GM18508 (cell line): ENCODE data around the gene SV2B.

ENCODE experiments used
- ATAC-seq: cut with Tn5 transposase; IDR thresholded peaks from one replicate; pipeline ENCODE4 v1.9.1; 2021; ENCODE audit warnings: moderate number of reproducible peaks; ENCODE audit not compliant: insufficient read depth, unreplicated experiment

Gene SV2B

GRCh38 chr15:91224755-91225380 is 124.8 kb downstream of the SV2B start:
- no peak for ATAC-seq

GRCh38 chr15:91225741-91226140 is 125.7 kb downstream of the SV2B start:
- no peak for ATAC-seq

DNA sequence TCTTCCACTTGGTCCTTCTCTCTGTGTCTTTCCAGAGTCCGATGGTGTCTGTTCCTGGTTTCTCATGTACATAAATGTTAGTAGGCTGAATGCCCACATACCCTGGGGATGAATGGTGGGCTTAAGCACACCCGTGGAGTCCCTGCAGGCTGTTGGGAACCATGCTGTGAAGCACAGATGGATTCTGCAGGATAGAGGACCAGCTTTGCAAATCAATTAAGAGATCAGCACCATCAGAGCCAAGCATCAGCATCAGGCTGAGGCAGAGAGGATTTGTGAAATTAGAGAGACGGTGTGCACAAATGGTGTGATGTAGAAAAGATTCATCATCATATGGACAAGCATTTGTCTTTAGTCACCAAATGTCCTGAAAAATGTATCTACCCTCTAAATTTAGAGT is 127.1 kb downstream of the SV2B start:
- ATAC-seq: no peak

GRCh38 chr15:91227766-91228165 is 127.7 kb downstream of the SV2B start:
- ATAC-seq: no peak

GRCh38 chr15:91228383-91228782 is 128.3 kb downstream of the SV2B start:
- no peak for ATAC-seq

- ATAC-seq: no peak
These were observed 128.8 kb downstream of the SV2B start for GRCh38 chr15:91228890-91229289.

DNA sequence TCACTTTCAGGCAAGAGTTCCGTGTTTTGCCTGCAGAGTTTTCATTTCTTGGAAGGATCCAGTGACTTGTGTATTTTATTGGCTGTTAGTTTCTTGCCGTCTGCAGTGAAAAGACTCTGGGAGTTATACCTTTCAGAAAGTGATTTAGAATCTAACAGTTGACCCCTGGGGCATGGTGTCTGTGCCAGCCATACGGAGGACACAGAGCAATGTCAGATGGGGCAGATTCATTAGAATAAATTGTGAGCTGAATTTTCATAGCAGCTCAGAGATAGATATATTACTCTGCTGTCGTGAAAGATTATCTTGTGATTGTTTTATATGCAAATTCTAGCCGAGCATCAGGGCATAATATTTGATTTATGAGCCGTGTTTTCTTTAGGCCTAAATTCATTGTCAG is 131.6 kb downstream of the SV2B start:
- no peak for ATAC-seq

- ATAC-seq: no peak
These were observed 134.7 kb downstream of the SV2B start for GRCh38 chr15:91234759-91235158.

- no peak for ATAC-seq
These were observed 135.3 kb downstream of the SV2B start for GRCh38 chr15:91235376-91235775.

GRCh38 chr15:91237445-91237844 is 137.4 kb downstream of the SV2B start:
- no peak for ATAC-seq

- ATAC-seq: no peak
These were observed 138.8 kb downstream of the SV2B start for GRCh38 chr15:91238644-91239425.

DNA sequence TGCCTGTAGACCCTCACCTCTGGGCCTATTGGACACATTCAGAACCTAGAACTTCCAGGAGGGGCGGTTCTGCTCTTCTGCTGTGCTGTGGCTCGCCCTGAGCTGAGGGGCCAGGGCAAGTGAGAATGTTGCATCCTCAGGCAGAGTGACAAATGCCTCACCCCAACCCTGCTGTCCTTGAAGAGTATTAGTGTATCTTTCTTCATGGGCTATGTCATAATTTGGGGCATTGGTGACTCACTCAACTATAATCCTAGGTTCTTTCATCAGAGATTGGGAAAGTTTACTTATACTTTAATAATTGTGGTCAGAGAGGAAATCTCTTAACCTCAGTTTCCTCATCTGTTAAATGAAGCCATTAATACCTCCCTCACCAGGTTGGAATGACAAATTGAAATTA is 143.8 kb downstream of the SV2B start:
- ATAC-seq: no peak

- no peak for ATAC-seq
These were observed 144.9 kb downstream of the SV2B start for GRCh38 chr15:91244919-91245318.

DNA sequence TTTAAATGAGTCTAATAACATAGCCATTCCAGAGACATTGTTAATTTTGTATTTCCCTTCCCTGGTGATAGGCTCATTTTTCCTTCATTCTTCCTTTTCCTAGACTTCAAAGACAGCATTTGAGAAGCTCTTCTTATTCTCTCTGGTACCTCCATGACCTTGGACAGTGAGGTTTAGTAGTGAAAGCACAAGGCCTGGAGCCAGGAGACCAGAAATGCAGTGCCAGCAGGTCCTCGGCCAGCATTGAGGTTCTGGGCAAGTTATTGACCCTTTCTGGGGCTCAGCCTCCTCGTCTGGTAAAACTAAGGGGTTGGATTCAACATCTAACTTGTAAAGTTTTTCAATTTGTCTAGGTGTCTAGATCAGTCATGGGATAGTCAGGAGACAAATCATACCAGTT is 146.9 kb downstream of the SV2B start:
- ATAC-seq: no peak

GRCh38 chr15:91249591-91249990 is 149.5 kb downstream of the SV2B start:
- no peak for ATAC-seq

- no peak for ATAC-seq
These were observed 152.3 kb downstream of the SV2B start for GRCh38 chr15:91252322-91252721.

GRCh38 chr15:91252756-91253155 is 152.7 kb downstream of the SV2B start:
- no peak for ATAC-seq

DNA sequence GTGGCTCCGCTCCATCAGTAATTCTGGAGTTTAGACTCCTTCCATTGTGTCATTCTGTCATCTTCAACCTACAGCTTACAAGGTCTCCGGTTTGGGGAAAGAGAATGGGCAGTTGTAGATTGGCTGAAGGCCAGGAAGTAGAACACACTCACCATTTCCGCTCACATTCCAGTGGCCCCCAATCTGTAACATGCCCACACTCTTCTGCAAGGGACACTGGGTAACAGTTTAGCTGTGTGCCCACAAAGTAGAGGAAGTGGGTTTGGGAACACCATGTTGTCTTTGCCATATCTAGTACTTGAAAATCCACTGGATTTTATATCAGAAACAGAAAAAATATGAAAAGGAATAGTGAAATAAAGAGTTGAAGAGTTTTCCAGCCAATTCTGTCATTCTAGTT is 153.5 kb downstream of the SV2B start:
- ATAC-seq: no peak

DNA sequence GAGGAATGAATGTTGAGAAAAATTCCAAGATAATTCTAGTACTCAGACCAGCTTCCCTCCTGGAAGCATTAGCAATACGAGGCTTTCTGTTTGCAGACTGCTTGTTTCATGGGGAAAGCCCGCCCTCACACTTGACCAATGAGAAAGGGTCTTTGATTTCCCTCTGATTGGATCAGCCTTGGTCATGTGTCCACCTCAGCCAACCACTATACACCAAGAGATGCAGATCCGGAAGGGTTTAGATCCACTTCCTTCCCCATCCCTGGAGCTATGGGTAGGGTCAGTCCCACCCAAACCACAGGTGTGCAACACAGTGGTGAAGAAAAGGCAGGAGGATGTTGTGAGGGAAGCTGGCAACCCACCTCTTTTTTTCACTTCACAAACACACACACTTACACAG is 154.7 kb downstream of the SV2B start:
- ATAC-seq: no peak

DNA sequence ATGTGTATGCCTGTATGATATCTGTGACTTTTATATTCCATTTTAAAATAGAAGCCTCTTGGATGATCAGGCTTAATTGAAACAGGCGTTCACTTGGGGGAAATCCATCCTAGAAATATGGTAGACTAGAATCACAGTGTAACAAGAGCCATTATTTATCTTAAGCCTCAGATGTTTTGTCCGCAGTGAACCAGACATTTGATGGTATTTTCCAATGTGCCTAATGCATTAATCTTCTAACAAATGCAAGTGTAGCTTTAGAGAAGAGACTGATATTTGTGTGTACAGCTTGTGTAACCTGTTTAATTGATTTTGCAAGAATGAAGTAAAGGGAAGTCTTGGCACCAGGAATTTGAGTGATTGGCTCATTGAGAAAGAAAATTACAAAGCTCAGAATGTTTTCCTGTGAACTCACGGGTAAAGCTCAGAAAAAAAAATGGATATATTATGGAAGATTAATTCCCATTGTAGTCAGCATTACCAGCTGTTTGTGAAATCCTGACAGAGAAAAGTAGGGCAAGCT is 155.7 kb downstream of the SV2B start:
- ATAC-seq: no peak

DNA sequence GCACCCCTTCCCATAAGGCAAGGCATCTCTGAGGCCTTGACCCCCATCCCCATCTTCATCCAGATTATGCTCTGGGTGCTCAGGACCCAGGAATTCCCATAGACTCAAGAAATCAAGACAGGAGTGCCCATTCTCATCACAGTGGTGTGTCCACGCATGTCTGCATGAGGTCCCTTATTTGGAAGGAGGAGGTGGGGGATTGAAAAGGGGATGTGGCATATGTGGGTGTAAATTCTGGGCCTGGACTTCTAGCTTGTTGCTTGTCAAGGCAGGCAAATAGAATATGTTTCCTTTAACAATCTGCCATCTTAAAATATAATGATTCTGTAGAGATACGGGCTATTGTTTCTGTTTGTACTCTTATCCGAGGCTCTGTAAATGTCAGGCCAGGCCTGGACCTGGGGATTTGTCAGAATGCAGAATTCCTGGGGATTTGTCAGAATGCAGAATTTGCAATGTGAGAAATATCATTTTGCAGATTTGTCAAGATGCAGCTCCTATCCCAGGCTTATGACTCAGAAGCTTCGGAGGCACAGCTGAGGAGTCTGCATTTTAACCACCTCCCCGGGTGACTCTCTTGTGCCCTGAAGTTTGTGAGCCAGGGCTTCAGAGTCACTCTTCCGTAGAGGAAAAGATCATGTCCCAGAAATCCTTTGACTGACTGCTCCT is 157.8 kb downstream of the SV2B start:
- ATAC-seq: no peak
